ENCODE results near the gene METTL24.

- TF ChIP-seq, protein P1, sequence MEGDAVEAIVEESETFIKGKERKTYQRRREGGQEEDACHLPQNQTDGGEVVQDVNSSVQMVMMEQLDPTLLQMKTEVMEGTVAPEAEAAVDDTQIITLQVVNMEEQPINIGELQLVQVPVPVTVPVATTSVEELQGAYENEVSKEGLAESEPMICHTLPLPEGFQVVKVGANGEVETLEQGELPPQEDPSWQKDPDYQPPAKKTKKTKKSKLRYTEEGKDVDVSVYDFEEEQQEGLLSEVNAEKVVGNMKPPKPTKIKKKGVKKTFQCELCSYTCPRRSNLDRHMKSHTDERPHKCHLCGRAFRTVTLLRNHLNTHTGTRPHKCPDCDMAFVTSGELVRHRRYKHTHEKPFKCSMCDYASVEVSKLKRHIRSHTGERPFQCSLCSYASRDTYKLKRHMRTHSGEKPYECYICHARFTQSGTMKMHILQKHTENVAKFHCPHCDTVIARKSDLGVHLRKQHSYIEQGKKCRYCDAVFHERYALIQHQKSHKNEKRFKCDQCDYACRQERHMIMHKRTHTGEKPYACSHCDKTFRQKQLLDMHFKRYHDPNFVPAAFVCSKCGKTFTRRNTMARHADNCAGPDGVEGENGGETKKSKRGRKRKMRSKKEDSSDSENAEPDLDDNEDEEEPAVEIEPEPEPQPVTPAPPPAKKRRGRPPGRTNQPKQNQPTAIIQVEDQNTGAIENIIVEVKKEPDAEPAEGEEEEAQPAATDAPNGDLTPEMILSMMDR (IDR thresholded peaks at IDR 0.05) = no peak
- TF ChIP-seq POLR2A (IDR thresholded peaks at IDR 0.05) (no peak), EP300 (IDR thresholded peaks at IDR 0.05) (no peak)
These were observed 17.1 kb downstream of the METTL24 start for GRCh38 chr6:110341067-110341466.

Data from ovary (tissue), 3 donors.